ENCODE measurements around the gene IL37.

IL37 gene

DNA sequence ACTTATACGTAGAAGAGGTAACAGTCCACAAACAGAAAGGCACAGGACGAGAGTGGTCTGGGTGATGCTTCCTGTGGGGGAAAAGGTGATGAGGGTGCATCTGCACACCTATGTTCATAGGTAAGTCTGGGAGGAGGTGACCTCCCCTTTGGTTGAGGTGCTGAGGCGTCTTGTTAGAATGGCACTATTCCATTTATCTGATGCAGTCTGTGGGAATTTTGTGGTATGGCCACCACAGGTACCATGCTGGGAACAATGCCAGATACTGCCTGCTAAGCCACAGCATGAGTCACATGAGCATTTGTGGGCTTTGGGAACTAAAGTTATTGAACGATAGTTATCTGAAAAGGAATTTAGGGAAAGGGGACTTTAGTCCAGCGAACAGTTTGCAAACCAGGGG lies 27.9 kb downstream of the IL37 start:
- Histone ChIP-seq H3K4me3 (ENCODE audit: severe bottlenecking) (no peak overlapping the region), H3K9me3 (ENCODE audit: severe bottlenecking) (no peaks in the 10 kb centered on the region), H3K27ac (ENCODE audit: poor library complexity, severe bottlenecking) (no peak overlapping the region), H3K27me3 (ENCODE audit: insufficient read depth, poor library complexity, severe bottlenecking) (no peaks in the 10 kb centered on the region), H3K36me3 (ENCODE audit: low read depth) (no peaks in the 10 kb centered on the region), H3K4me1 (ENCODE audit: insufficient read depth, poor library complexity, severe bottlenecking) (peaks cover 2% of the 10 kb centered on the region)
- TF ChIP-seq, protein P1, sequence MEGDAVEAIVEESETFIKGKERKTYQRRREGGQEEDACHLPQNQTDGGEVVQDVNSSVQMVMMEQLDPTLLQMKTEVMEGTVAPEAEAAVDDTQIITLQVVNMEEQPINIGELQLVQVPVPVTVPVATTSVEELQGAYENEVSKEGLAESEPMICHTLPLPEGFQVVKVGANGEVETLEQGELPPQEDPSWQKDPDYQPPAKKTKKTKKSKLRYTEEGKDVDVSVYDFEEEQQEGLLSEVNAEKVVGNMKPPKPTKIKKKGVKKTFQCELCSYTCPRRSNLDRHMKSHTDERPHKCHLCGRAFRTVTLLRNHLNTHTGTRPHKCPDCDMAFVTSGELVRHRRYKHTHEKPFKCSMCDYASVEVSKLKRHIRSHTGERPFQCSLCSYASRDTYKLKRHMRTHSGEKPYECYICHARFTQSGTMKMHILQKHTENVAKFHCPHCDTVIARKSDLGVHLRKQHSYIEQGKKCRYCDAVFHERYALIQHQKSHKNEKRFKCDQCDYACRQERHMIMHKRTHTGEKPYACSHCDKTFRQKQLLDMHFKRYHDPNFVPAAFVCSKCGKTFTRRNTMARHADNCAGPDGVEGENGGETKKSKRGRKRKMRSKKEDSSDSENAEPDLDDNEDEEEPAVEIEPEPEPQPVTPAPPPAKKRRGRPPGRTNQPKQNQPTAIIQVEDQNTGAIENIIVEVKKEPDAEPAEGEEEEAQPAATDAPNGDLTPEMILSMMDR (IDR thresholded peaks at IDR 0.05; ENCODE audit: poor library complexity, severe bottlenecking): no peak
- no peak for DNase-seq (ENCODE audit: low spot score)
- no peak for ATAC-seq (ENCODE audit: low read depth)

DNA sequence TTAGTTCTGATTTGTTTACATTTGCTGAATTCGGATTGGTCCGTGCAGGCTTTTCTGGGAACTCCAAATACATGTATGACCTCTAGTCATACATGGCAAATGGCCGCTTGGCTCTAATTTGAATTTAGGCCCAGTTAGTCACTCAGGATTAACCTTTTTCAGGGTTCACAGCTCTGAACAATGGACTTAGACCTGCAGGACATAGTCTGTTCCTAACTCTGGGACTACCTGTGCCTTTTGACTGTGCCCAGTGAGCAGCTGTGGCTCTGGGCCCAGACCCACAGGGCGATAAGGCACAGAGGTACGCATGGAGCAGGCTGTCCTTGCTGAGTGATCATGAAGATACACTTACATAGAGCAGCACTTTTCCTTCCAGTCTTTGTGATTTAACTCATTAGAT lies 28.5 kb downstream of the IL37 start:
- H3K27me3 ChIP-seq (ENCODE audit: insufficient read depth, poor library complexity, severe bottlenecking): no peaks in the 10 kb centered on the region
- H3K4me1 ChIP-seq (ENCODE audit: insufficient read depth, poor library complexity, severe bottlenecking): peaks cover 2% of the 10 kb centered on the region
- H3K4me3 ChIP-seq (ENCODE audit: severe bottlenecking): no peak overlapping the region
- TF ChIP-seq, protein P1 (IDR thresholded peaks at IDR 0.05; ENCODE audit: poor library complexity, severe bottlenecking): no peak
- DNase-seq (ENCODE audit: low spot score) (no peak), ATAC-seq (ENCODE audit: low read depth) (no peak)
- H3K9me3 ChIP-seq (ENCODE audit: severe bottlenecking): no peaks in the 10 kb centered on the region
- H3K27ac ChIP-seq (ENCODE audit: poor library complexity, severe bottlenecking): no peak overlapping the region
- no peaks in the 10 kb centered on the region for H3K36me3 ChIP-seq (ENCODE audit: low read depth)

DNA sequence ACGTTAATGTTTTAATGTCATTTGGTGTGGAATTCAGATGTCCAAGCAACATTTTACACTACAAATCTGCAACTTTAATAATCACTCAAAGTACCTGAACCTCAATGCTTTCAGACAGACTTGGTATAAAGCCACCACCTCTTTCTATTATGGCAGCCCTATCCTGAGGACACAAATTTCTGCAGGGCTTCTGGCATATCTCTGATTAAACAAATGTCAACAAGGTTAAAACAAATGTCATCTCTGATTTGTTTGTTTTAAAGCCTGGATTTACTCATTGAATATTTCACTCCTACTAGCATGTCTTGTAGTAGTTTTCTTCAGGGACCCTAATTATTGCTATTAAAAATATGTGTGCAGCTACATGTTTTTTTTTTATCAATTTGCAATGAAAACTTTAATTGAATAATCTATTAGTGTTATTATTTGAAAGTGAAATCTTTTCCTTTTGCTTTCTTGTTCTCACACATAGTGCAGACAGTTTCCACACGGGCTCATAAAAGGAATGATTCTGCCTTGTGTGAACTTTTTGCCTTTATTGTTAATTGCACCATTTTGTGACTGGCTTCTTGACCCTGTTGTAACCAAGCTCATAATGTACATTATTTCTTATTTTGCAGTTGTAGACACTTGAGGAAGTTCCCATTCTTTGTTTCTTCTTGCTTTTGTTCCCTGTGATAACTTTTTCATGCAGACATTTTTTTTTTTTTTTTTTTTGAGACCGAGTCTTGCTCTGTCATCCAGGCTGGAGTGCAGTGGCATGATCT lies 30.1 kb downstream of the IL37 start:
- no peaks in the 10 kb centered on the region for H3K36me3 ChIP-seq (ENCODE audit: low read depth)

DNA sequence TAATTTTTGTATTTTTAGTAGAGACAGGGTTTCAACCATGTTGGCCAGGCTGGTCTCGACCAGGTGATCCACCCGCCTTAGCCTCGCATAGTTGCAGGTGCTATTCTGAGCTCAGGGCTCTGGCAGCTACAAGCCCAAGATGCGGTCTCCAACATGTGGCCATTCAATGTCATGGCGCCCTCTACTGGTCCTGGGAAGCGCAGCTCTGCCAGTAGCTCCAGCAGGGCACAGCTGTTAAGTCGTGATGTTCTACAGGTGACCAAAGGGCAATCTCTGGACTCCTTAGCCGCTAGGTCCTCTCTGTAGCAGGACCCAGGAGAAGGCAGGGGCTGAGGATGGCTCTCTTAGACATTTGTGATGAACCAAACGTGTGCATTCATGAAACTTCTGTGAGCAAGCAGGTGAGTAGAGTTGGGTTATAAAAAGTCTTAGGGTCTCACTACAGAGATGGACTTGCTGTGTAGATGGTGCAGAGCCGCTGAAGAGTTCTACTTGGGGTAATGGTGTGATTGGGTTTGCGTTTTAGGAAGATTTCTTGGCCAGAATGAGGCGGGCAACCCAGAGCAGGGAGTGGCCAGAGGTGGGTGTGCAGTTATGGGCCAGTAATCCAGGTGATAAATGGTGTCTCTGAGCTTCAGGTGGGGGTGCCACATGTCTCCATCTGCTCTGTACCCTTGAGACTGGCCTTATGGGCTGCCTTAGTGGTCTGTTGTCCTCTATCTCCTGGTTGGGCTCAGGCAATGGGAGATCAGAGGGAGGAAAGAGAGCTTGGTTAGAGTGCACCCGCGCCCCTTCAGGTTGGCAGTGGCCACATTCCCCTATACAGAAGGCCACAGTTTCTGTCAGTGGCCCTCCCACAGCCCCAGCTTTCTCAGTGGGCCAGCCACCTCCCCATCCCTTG lies 31.0 kb downstream of the IL37 start:
- peak; percentile 92 for ATAC-seq (ENCODE audit: low read depth)
- Histone ChIP-seq H3K4me3 (ENCODE audit: severe bottlenecking) (no peak overlapping the region), H3K36me3 (ENCODE audit: low read depth) (no peaks in the 10 kb centered on the region), H3K4me1 (ENCODE audit: insufficient read depth, poor library complexity, severe bottlenecking) (peaks cover 2% of the 10 kb centered on the region), H3K27me3 (ENCODE audit: insufficient read depth, poor library complexity, severe bottlenecking) (no peaks in the 10 kb centered on the region), H3K9me3 (ENCODE audit: severe bottlenecking) (no peaks in the 10 kb centered on the region), H3K27ac (ENCODE audit: poor library complexity, severe bottlenecking) (no peak overlapping the region)
- peak; percentile 76 for DNase-seq (ENCODE audit: low spot score)
- TF ChIP-seq, protein P1 (IDR thresholded peaks at IDR 0.05; ENCODE audit: poor library complexity, severe bottlenecking): peak; percentile 80

More for the DNA sequence above, 30.1 kb downstream of the IL37 start:
- ATAC-seq (ENCODE audit: low read depth) (no peak), DNase-seq (ENCODE audit: low spot score) (no peak)
- H3K27ac ChIP-seq (ENCODE audit: poor library complexity, severe bottlenecking): no peak overlapping the region
- TF ChIP-seq, protein P1 (IDR thresholded peaks at IDR 0.05; ENCODE audit: poor library complexity, severe bottlenecking): no peak
- H3K4me1 ChIP-seq (ENCODE audit: insufficient read depth, poor library complexity, severe bottlenecking): peaks cover 2% of the 10 kb centered on the region
- no peaks in the 10 kb centered on the region for H3K9me3 ChIP-seq (ENCODE audit: severe bottlenecking)
- H3K27me3 ChIP-seq (ENCODE audit: insufficient read depth, poor library complexity, severe bottlenecking): no peaks in the 10 kb centered on the region
- no peak overlapping the region for H3K4me3 ChIP-seq (ENCODE audit: severe bottlenecking)

Data from RWPE2 (cell line).